H1 (cell line): ENCODE data around the gene NELFCD. TPM values are rescaled to one million over a fixed set of nuclear protein-coding genes. Genes with fewer than 3 reads are reported as not detected.

Experiments
- CTCF ChIA-PET: fragments of 300-600 bp; sonication (Branson Sonifier 250); formaldehyde crosslinking; loops from one replicate; lab custom pipeline; 2021; ENCODE audit not compliant: partially characterized antibody; lab: Charles Lee
- POLR2A ChIA-PET: fragments of 300-600 bp; sonication (Branson Sonifier 250); formaldehyde crosslinking; loops from one replicate; lab custom pipeline; 2021; ENCODE audit warnings: inconsistent platforms; ENCODE audit not compliant: partially characterized antibody; lab: Charles Lee
- DNase-seq, 2 experiments: peaks; one replicate each; pipeline versions ENCODE4 v3.0.0 to v3.0.0-alpha.2; 2010 to 2022; ENCODE audit warnings: low spot score in 2 of 2, low read depth in 1 of 2, mixed read lengths in 1 of 2
- FAIRE-seq: peaks from 2 replicates; lab custom pipeline; 2011; peaks lifted over from hg19 to GRCh38; lab: Jason Lieb, UNC
- H2AFZ ChIP-seq: 2 replicates; pipeline ENCODE4 v1.8.1; 2012; ENCODE audit warnings: low read length, inconsistent platforms
- H2AK5ac ChIP-seq: 2 replicates; pipeline ENCODE4 v1.6.1; 2013; ENCODE audit warnings: low read depth, low read length
- H2BK120ac ChIP-seq: replicated peaks from 2 replicates; pipeline ENCODE3; 2013; ENCODE audit warnings: low read depth, low read length, inconsistent platforms
- H2BK12ac ChIP-seq: 2 replicates; pipeline ENCODE4 v1.6.1; 2013; ENCODE audit warnings: low read depth, low read length
- H2BK15ac ChIP-seq: 2 replicates; pipeline ENCODE4 v1.6.1; 2013; ENCODE audit warnings: low read length
- H2BK20ac ChIP-seq: 2 replicates; pipeline ENCODE4 v1.6.1; 2013; ENCODE audit warnings: low read length
- H2BK5ac ChIP-seq: 2 replicates; pipeline ENCODE4 v1.6.1; 2013; ENCODE audit warnings: low read depth, low read length
- H3K14ac ChIP-seq: 2 replicates; pipeline ENCODE4 v1.6.1; 2013; ENCODE audit warnings: inconsistent platforms; ENCODE audit not compliant: insufficient read length
- H3K18ac ChIP-seq: 2 replicates; pipeline ENCODE4 v1.6.1; 2013; ENCODE audit warnings: low read length; ENCODE audit errors: extremely low read depth
- H3K23ac ChIP-seq: 2 replicates; pipeline ENCODE4 v1.6.1; 2013; ENCODE audit warnings: inconsistent platforms; ENCODE audit not compliant: insufficient read length
- H3K23me2 ChIP-seq: 2 replicates; pipeline ENCODE4 v1.6.1; 2013; ENCODE audit warnings: low read depth, low read length
- H3K27ac ChIP-seq: 2 replicates; pipeline ENCODE4 v1.6.1; 2011; ENCODE audit warnings: low read depth, low read length, inconsistent platforms
- H3K27me3 ChIP-seq, 4 experiments: replicated peaks in 1 of 4; 1 replicate in 1 of 4; 2 replicates in 3 of 4; pipeline versions ENCODE4 v1.6.1 to v1.8.1; 2011 to 2013; ENCODE audit warnings: low read length in 3 of 4, mild to moderate bottlenecking in 3 of 4, inconsistent platforms in 2 of 4, mixed read lengths in 2 of 4, moderate library complexity in 1 of 4; ENCODE audit not compliant: control insufficient read depth in 3 of 4, insufficient read depth in 3 of 4; ENCODE audit errors: extremely low read depth in 1 of 4
- H3K36me3 ChIP-seq, 4 experiments: 2 replicates each; pipeline versions ENCODE4 v1.6.1 to v1.8.1; 2011 to 2013; ENCODE audit warnings: mild to moderate bottlenecking in 4 of 4, low read length in 3 of 4, moderate library complexity in 2 of 4, control low read depth in 1 of 4, inconsistent platforms in 1 of 4; ENCODE audit not compliant: insufficient read depth in 4 of 4, control insufficient read depth in 2 of 4
- H3K4ac ChIP-seq: replicated peaks from 2 replicates; pipeline ENCODE3; 2013; ENCODE audit warnings: low read length, low read depth, mixed read lengths, inconsistent platforms; ENCODE audit not compliant: insufficient read length
- H3K4me1 ChIP-seq, 4 experiments: replicated peaks in 1 of 4; 1 replicate in 1 of 4; 2 replicates in 3 of 4; pipeline versions ENCODE4 v1.6.1 to v1.8.1; 2011 to 2013; ENCODE audit warnings: low read length in 3 of 4, inconsistent platforms in 2 of 4, mixed read lengths in 1 of 4; ENCODE audit not compliant: insufficient read depth in 4 of 4, control insufficient read depth in 3 of 4
- H3K4me2 ChIP-seq, 2 experiments: 2 replicates each; pipeline versions ENCODE4 v1.6.1 to v1.8.1; 2011 to 2013; ENCODE audit warnings: low read depth in 2 of 2, low read length in 2 of 2, control low read depth in 1 of 2, inconsistent platforms in 1 of 2, mild to moderate bottlenecking in 1 of 2; ENCODE audit not compliant: insufficient read depth in 1 of 2
- H3K4me3 ChIP-seq, 4 experiments: fragments of 200-600, 300-600 bp in 1 of 4; sonication (generic), shearing (Covaris generic), sonication (Bioruptor Twin) in 1 of 4; 2 replicates each; pipeline versions ENCODE4 v1.5.1 to v1.8.1; 2011 to 2016; ENCODE audit warnings: low read length in 4 of 4, low read depth in 3 of 4, control low read depth in 2 of 4, inconsistent platforms in 2 of 4, mild to moderate bottlenecking in 2 of 4, mixed read lengths in 1 of 4, moderate library complexity in 1 of 4; ENCODE audit not compliant: insufficient read depth in 2 of 4; ENCODE audit errors: extremely low read depth in 1 of 4
- H3K56ac ChIP-seq: replicated peaks from 2 replicates; pipeline ENCODE3; 2013; ENCODE audit warnings: low read depth, mild to moderate bottlenecking, mixed read lengths, low read length, inconsistent platforms; ENCODE audit not compliant: insufficient read length
- H3K79me1 ChIP-seq: 2 replicates; pipeline ENCODE4 v1.6.1; 2013; ENCODE audit warnings: low read depth, low read length, control low read depth
- H3K79me2 ChIP-seq, 2 experiments: 2 replicates each; pipeline versions ENCODE4 v1.6.1 to v1.8.1; 2012 to 2013; ENCODE audit warnings: low read length in 2 of 2, mild to moderate bottlenecking in 2 of 2, inconsistent platforms in 1 of 2; ENCODE audit not compliant: insufficient read depth in 2 of 2, control insufficient read depth in 1 of 2
- H3K9ac ChIP-seq, 4 experiments: replicated peaks in 1 of 4; 1 replicate in 1 of 4; 2 replicates in 3 of 4; pipeline versions ENCODE4 v1.6.1 to v1.8.1; 2011 to 2013; ENCODE audit warnings: low read depth in 3 of 4, low read length in 3 of 4, control low read depth in 2 of 4, mild to moderate bottlenecking in 2 of 4, moderate library complexity in 2 of 4, inconsistent platforms in 1 of 4; ENCODE audit errors: extremely low read depth in 1 of 4
- H3K9me3 ChIP-seq, 2 experiments: 2 replicates each; pipeline versions ENCODE4 v1.6.1 to v1.8.1; 2012 to 2013; ENCODE audit warnings: mild to moderate bottlenecking in 2 of 2, moderate library complexity in 2 of 2, control low read depth in 1 of 2, inconsistent platforms in 1 of 2, low read depth in 1 of 2, low read length in 1 of 2, mixed read lengths in 1 of 2; ENCODE audit not compliant: insufficient read depth in 2 of 2
- H4K20me1 ChIP-seq, 2 experiments: replicated peaks in 1 of 2; 2 replicates each; pipeline versions ENCODE3 to v1.8.1; 2011 to 2013; ENCODE audit warnings: inconsistent platforms in 2 of 2, low read length in 2 of 2, mild to moderate bottlenecking in 1 of 2; ENCODE audit not compliant: insufficient read depth in 2 of 2, control insufficient read depth in 1 of 2
- H4K5ac ChIP-seq: 2 replicates; pipeline ENCODE4 v1.6.1; 2013; ENCODE audit warnings: low read length, low read depth, mixed read lengths, inconsistent platforms; ENCODE audit not compliant: insufficient read length
- H4K8ac ChIP-seq: 2 replicates; pipeline ENCODE4 v1.8.0; 2013; ENCODE audit warnings: mild to moderate bottlenecking, moderate library complexity, low read length, inconsistent platforms; ENCODE audit not compliant: insufficient read depth; ENCODE audit errors: extremely low read depth
- H4K91ac ChIP-seq: replicated peaks from 2 replicates; pipeline ENCODE3; 2013; ENCODE audit warnings: low read length, mixed read lengths, inconsistent platforms; ENCODE audit not compliant: insufficient read length
- ASH2L ChIP-seq: fragments of 200-600, 300-600 bp; sonication (generic); IDR thresholded peaks from one replicate; pipeline ENCODE4 v1.7.1; 2017; ENCODE audit warnings: low read length
- BRCA1 ChIP-seq: IDR thresholded peaks from 2 replicates; pipeline ENCODE4 v1.6.1; 2012; ENCODE audit warnings: low read depth, low read length, improper control_type of control experiment
- CBX8 ChIP-seq: fragments of 300-800, 300-1000 bp; sonication (generic); IDR thresholded peaks from 2 replicates; pipeline ENCODE4 v1.7.1; 2016; ENCODE audit warnings: low read depth, low read length, borderline replicate concordance
- CREB1 ChIP-seq: IDR thresholded peaks from 2 replicates; pipeline ENCODE4 v1.6.1; 2012; ENCODE audit warnings: inconsistent platforms
- CTBP2 ChIP-seq: IDR thresholded peaks from 2 replicates; pipeline ENCODE4 v1.7.0; 2011; ENCODE audit warnings: borderline replicate concordance, mild to moderate bottlenecking, moderate library complexity, mixed read lengths, low read length; ENCODE audit not compliant: insufficient read depth, insufficient read length
- EP300 ChIP-seq, 2 experiments: IDR thresholded peaks; 1 replicate in 1 of 2; 2 replicates in 1 of 2; pipeline ENCODE4 v1.6.1; 2011 to 2012; ENCODE audit warnings: low read depth in 2 of 2, low read length in 2 of 2, mild to moderate bottlenecking in 2 of 2, borderline replicate concordance in 1 of 2, inconsistent platforms in 1 of 2, moderate library complexity in 1 of 2
- JUND ChIP-seq: IDR thresholded peaks from 2 replicates; pipeline ENCODE4 v1.6.1; 2011; ENCODE audit warnings: mild to moderate bottlenecking, improper control_type of control experiment, low read length
- KDM1A ChIP-seq: fragments of 200-600, 300-600 bp; sonication (generic); IDR thresholded peaks from 2 replicates; pipeline ENCODE4 v1.7.1; 2016; ENCODE audit warnings: mild to moderate bottlenecking, low read length, borderline replicate concordance
- MAX ChIP-seq: IDR thresholded peaks from 2 replicates; pipeline ENCODE4 v1.6.1; 2012; ENCODE audit warnings: inconsistent platforms
- POLR2A ChIP-seq, 2 experiments: IDR thresholded peaks; 1 replicate in 1 of 2; 2 replicates in 1 of 2; pipeline ENCODE4 v1.6.1; 2011; ENCODE audit warnings: low read depth in 2 of 2, low read length in 2 of 2, mild to moderate bottlenecking in 2 of 2; ENCODE audit errors: control extremely low read depth in 1 of 2
- POU5F1 ChIP-seq: IDR thresholded peaks from 2 replicates; pipeline ENCODE4 v1.6.1; 2011; ENCODE audit warnings: low read depth, mild to moderate bottlenecking, low read length, moderate library complexity
- RAD21 ChIP-seq, 2 experiments: IDR thresholded peaks in 1 of 2; conservative IDR thresholded peaks in 1 of 2; 2 replicates each; pipeline ENCODE4 v1.6.1; 2011; ENCODE audit warnings: low read depth in 2 of 2, low read length in 2 of 2, improper control_type of control experiment in 1 of 2, inconsistent platforms in 1 of 2, mild to moderate bottlenecking in 1 of 2, moderate library complexity in 1 of 2
- TAF1 ChIP-seq: IDR thresholded peaks from 2 replicates; pipeline ENCODE4 v1.6.1; 2011; ENCODE audit warnings: mild to moderate bottlenecking, low read depth, low read length
- TEAD4 ChIP-seq: IDR thresholded peaks from 2 replicates; pipeline ENCODE4 v1.6.1; 2012; ENCODE audit warnings: low read depth, low read length, inconsistent platforms, mixed read lengths
- ZNF274 ChIP-seq: IDR thresholded peaks from 2 replicates; pipeline ENCODE4 v1.7.0; 2012; ENCODE audit warnings: low read length, borderline replicate concordance; ENCODE audit errors: extremely low read depth
- WGBS, 2 experiments: shearing (Covaris generic) in 1 of 2; methylation state at CpG; one replicate each; pipeline versions ENCODE4 v1.1.6 to v1.1.7; 2013 to 2015; ENCODE audit warnings: low lambda C conversion rate in 2 of 2, mixed read lengths in 2 of 2, inconsistent platforms in 1 of 2, low coverage in 1 of 2, missing lambda C conversion rate in 1 of 2; ENCODE audit not compliant: insufficient replicate concordance in 2 of 2, insufficient coverage in 1 of 2, insufficient read length in 1 of 2; ENCODE audit errors: extremely low coverage in 1 of 2, missing lambda C conversion rate in 1 of 2; 5-methylcytosine and 5-hydroxymethylcytosine counted together
- polyA plus RNA-seq, 7 experiments: library from polyadenylated mRNA; depleted of rRNA in 3 of 7; stranded (reverse) in 5 of 7; unstranded in 2 of 7; fragments of >200 nt in 5 of 7; fragments of 200-250 nt in 2 of 7; gene quantifications; 1 replicate in 5 of 7; 2 replicates in 1 of 7; 4 replicates in 1 of 7; pipeline versions ENCODE4 v1.2.1 to v1.2.3, GENCODE V29; 2011 to 2013; ENCODE audit warnings: missing spikeins in 2 of 7, mixed read lengths in 2 of 7
- total RNA-seq: library from RNA; stranded (reverse); fragmentation: NEBNext Ultra II Directional; extraction: Animal tissue kit (Norgen Biotek cat#: 25700); gene quantifications from 2 replicates; pipeline ENCODE4 v1.2.1, GENCODE V29; 2021

Gene NELFCD
- total and polyA plus RNA-seq, 2 of the 8 experiments (the other 6 are each of a cell fraction or from before 2014, with no cell fraction given): 35.5 to 59.6 TPM

- Histone ChIP-seq H3K23me2 (no peaks in the 10 kb centered on the region), H3K4me2 (no peak overlapping the region), H3K14ac (no peak overlapping the region), H2BK20ac (no peak overlapping the region), H2AFZ (no peak overlapping the region; the same call in 1 of the 2 replicates), H4K91ac (no peak overlapping the region), H3K4me3 (no peak overlapping the region), H3K18ac (no peak overlapping the region), H4K20me1 (no peaks in the 10 kb centered on the region), H4K5ac (no peak overlapping the region), H3K79me2 (no peaks in the 10 kb centered on the region), H2BK15ac (no peak overlapping the region), H3K9me3 (no peaks in the 10 kb centered on the region), H3K4ac (no peak overlapping the region), H3K4me1 (peaks cover 0 to 2% (median 0%) of the 10 kb centered on the region in 4 experiments; a peak in 2 of 7 replicates), H2AK5ac (no peak overlapping the region), H2BK120ac (no peak overlapping the region), H3K27ac (no peak overlapping the region), H3K9ac (no peak overlapping the region), H2BK5ac (no peak overlapping the region), H3K36me3 (no peaks in the 10 kb centered on the region), H3K23ac (no peak overlapping the region), H3K27me3 (no peaks in the 10 kb centered on the region; a peak in 1 of 7 replicates), H3K79me1 (no peaks in the 10 kb centered on the region), H3K56ac (no peak overlapping the region), H2BK12ac (no peak overlapping the region), H4K8ac (no peak overlapping the region)
- CTCF ChIA-PET: interaction anchor here (0.7 kb wide), 1 partner anchor 937 kb away, joined by 3 read pairs; no protein-coding TSS in a partner anchor
- DNase-seq (peak in 1 of 2 experiments; percentile 33), FAIRE-seq (no peak)
- POLR2A ChIA-PET: no interaction called here
- WGBS, 2 experiments: 51% methylated on average over 4 of the region's 4 CpGs; no CpG with 5 or more reads in 1 of the 2 experiments
- TF ChIP-seq TAF1: no peak
- TF ChIP-seq CTBP2: no peak
- no peak for TF ChIP-seq KDM1A
- no peak for TF ChIP-seq EP300 (IDR thresholded peaks at IDR 0.05; ENCODE audit: borderline replicate concordance in 1 of 2, low read depth in 2 of 2, low read length in 2 of 2)
- TF ChIP-seq MAX: no peak
- TF ChIP-seq ASH2L: no peak
- no peak for TF ChIP-seq RAD21 (IDR thresholded peaks at IDR 0.05 in 1 of 2, conservative IDR thresholded peaks at IDR 0.05 in 1 of 2; ENCODE audit: low read depth in 2 of 2, low read length in 2 of 2)
- TF ChIP-seq CBX8: no peak
- TF ChIP-seq TEAD4: no peak
- TF ChIP-seq POLR2A (IDR thresholded peaks at IDR 0.05; ENCODE audit: control extremely low read depth in 1 of 2, low read depth in 2 of 2, low read length in 2 of 2): no peak
- no peak for TF ChIP-seq POU5F1
- TF ChIP-seq CREB1: no peak
- TF ChIP-seq JUND: no peak
- no peak for TF ChIP-seq ZNF274
- TF ChIP-seq BRCA1: no peak
Measured at GRCh38 chr20:58973179-58973578, 7.9 kb upstream of the NELFCD start.
